GM18907 (cell line): ENCODE results near the gene ADAMTSL5.
"Not testable (repeated sequence)": the region's sequence is repeated elsewhere in the genome, so short reads cannot be mapped to it uniquely, and the experiment has no call there.

Source experiments
- ATAC-seq: cut with Tn5 transposase; IDR thresholded peaks from one replicate; pipeline ENCODE4 v1.9.1; 2021; ENCODE audit warnings: mild to moderate bottlenecking, moderate library complexity; ENCODE audit not compliant: unreplicated experiment

Gene ADAMTSL5

GRCh38 chr19:1530856-1531255 lies 18.0 kb upstream of the ADAMTSL5 start:
- ATAC-seq = not testable (repeated sequence)

GRCh38 chr19:1529430-1529816 lies 16.6 kb upstream of the ADAMTSL5 start:
- ATAC-seq = no peak

GRCh38 chr19:1528596-1529429 lies 16.0 kb upstream of the ADAMTSL5 start:
- ATAC-seq = no peak

GRCh38 chr19:1527650-1528309 lies 15.0 kb upstream of the ADAMTSL5 start:
- ATAC-seq = no peak

- ATAC-seq = no peak
These were observed 14.3 kb upstream of the ADAMTSL5 start for GRCh38 chr19:1526979-1527649.

- no peak for ATAC-seq
These were observed 13.4 kb upstream of the ADAMTSL5 start for GRCh38 chr19:1526066-1526778.

GRCh38 chr19:1525343-1525742 lies 12.5 kb upstream of the ADAMTSL5 start:
- no peak for ATAC-seq

- ATAC-seq = no peak
These were observed 12.1 kb upstream of the ADAMTSL5 start for GRCh38 chr19:1524972-1525325.

- ATAC-seq = no peak
These were observed 11.6 kb upstream of the ADAMTSL5 start for GRCh38 chr19:1524287-1524971.

GRCh38 chr19:1523412-1524286 lies 10.8 kb upstream of the ADAMTSL5 start, which contains the start of gene PLK5:
TSS of gene PLK5 (plus strand) at chr19:1524077. CDS start at chr19:1526997, 2,920 bp downstream.
- ATAC-seq = no peak

- ATAC-seq = no peak
These were observed 10.0 kb upstream of the ADAMTSL5 start for GRCh38 chr19:1522838-1523237.

GRCh38 chr19:1522061-1522460 lies 9.2 kb upstream of the ADAMTSL5 start:
- ATAC-seq = no peak

- no peak for ATAC-seq
These were observed 8.8 kb upstream of the ADAMTSL5 start for GRCh38 chr19:1521636-1522035.

GRCh38 chr19:1520203-1520780 lies 7.5 kb upstream of the ADAMTSL5 start:
- no peak for ATAC-seq

- ATAC-seq = not testable (repeated sequence)
These were observed 7.0 kb upstream of the ADAMTSL5 start for GRCh38 chr19:1519802-1520201.

- no peak for ATAC-seq
These were observed 5.7 kb upstream of the ADAMTSL5 start for GRCh38 chr19:1518471-1518870.

GRCh38 chr19:1516395-1516753 lies 3.6 kb upstream of the ADAMTSL5 start:
- ATAC-seq = no peak

GRCh38 chr19:1514986-1515721 lies 2.3 kb upstream of the ADAMTSL5 start:
- ATAC-seq = no peak

- ATAC-seq = no peak
These were observed 1.5 kb upstream of the ADAMTSL5 start for GRCh38 chr19:1514295-1514661.
